ENCODE results near the gene CUEDC2. TPM values are rescaled to one million over a fixed set of nuclear protein-coding genes. Genes with fewer than 3 reads are reported as not detected.

CUEDC2 gene
- total and polyA plus RNA-seq, 10 of the 15 experiments (the other 5 are each of a cell fraction or from before 2014, with no cell fraction given), result 20.4 to 121 (median 75.0) TPM

- peak; percentile 39 to 44; a peak in 1 of 4 replicates for TF ChIP-seq BHLHE40 (IDR thresholded peaks at IDR 0.05; ENCODE audit: borderline replicate concordance in 1 of 2, low read depth in 2 of 2, low read length in 1 of 2)
- peak; percentile 90 for TF ChIP-seq GABPA (IDR thresholded peaks at IDR 0.05; ENCODE audit: low read depth)
- no peak for TF ChIP-seq PML (IDR thresholded peaks at IDR 0.05; ENCODE audit: low read length)
- no peak for TF ChIP-seq MEF2A (IDR thresholded peaks at IDR 0.05; ENCODE audit: insufficient read depth, low read depth, low read length)
- TF ChIP-seq NFYB (IDR thresholded peaks at IDR 0.05; ENCODE audit: insufficient read depth, low read depth, low read length), result peak; percentile 49; the same call in 1 of the 2 replicates
- TF ChIP-seq MTA3 (IDR thresholded peaks at IDR 0.05; ENCODE audit: borderline replicate concordance, low read length), result no peak
- peak; percentile 41; the same call in 1 of the 2 replicates for TF ChIP-seq TARDBP (IDR thresholded peaks at IDR 0.05; ENCODE audit: borderline replicate concordance)
- TF ChIP-seq IRF5 (IDR thresholded peaks at IDR 0.05; ENCODE audit: borderline replicate concordance), result no peak
- no peak for TF ChIP-seq PAX5 (IDR thresholded peaks at IDR 0.05; ENCODE audit: borderline replicate concordance, low read depth, low read length)
- TF ChIP-seq NR2C2 (IDR thresholded peaks at IDR 0.05; ENCODE audit: borderline replicate concordance, control insufficient read depth, insufficient read length, low read depth), result peak; percentile 92
- no peak for TF ChIP-seq ZNF274 (IDR thresholded peaks at IDR 0.05; ENCODE audit: insufficient read depth, insufficient read length)
- peak; percentile 76; the same call in 1 of the 2 replicates for TF ChIP-seq CBX5 (IDR thresholded peaks at IDR 0.05; ENCODE audit: low read depth)
- peak; percentile 53 for TF ChIP-seq RUNX3 (IDR thresholded peaks at IDR 0.05; ENCODE audit: low read length)
- no peak for TF ChIP-seq STAT3 (IDR thresholded peaks at IDR 0.05; ENCODE audit: low read depth, low read length)
- no peak for TF ChIP-seq YBX1 (IDR thresholded peaks at IDR 0.05)
- peak; percentile 88 for TF ChIP-seq HCFC1 (IDR thresholded peaks at IDR 0.05; ENCODE audit: low read length)
- TF ChIP-seq MLLT1 (IDR thresholded peaks at IDR 0.05), result peak; percentile 100
- TF ChIP-seq DPF2 (IDR thresholded peaks at IDR 0.05), result peak; percentile 39; the same call in 1 of the 2 replicates
- TF ChIP-seq ATF2 (IDR thresholded peaks at IDR 0.05; ENCODE audit: low read length), result no peak
- no peak for TF ChIP-seq SMAD5 (IDR thresholded peaks at IDR 0.05; ENCODE audit: low read depth)
- no peak for TF ChIP-seq RCOR1 (conservative IDR thresholded peaks at IDR 0.05; ENCODE audit: low read depth, low read length)
- peak; percentile 59; the same call in 1 of the 2 replicates for TF ChIP-seq POLR2AphosphoS5 (IDR thresholded peaks at IDR 0.05; ENCODE audit: low read length)
- no peak for TF ChIP-seq JUNB (IDR thresholded peaks at IDR 0.05)
- TF ChIP-seq CHD1 (IDR thresholded peaks at IDR 0.05; ENCODE audit: low read depth, low read length), result no peak
- no peak for TF ChIP-seq KDM1A (IDR thresholded peaks at IDR 0.05; ENCODE audit: borderline replicate concordance)
- peak; percentile 75; the same call in 1 of the 2 replicates for TF ChIP-seq GATAD2B (conservative IDR thresholded peaks at IDR 0.05; ENCODE audit: low read depth)
- TF ChIP-seq IRF3 (IDR thresholded peaks at IDR 0.05), result no peak; the same call in 1 of the 2 replicates
- peak; percentile 94 for TF ChIP-seq NBN (IDR thresholded peaks at IDR 0.05)
Observed at GRCh38 chr10:102420714-102421506, 11.5 kb downstream of the CUEDC2 start, which contains the start of gene FBXL15 (continued).
